Measurements from ENCODE around the gene DMAC2L.

DMAC2L gene

GRCh38 chr14:50348933-50349332 is 36.8 kb downstream of the DMAC2L start:
- no peak for DNase-seq
- Histone ChIP-seq H3K27ac (ENCODE audit: low read length) (no peak overlapping the region), H2AFZ (ENCODE audit: low read depth, low read length) (no peak overlapping the region), H3K9me3 (ENCODE audit: insufficient read depth, low read length, severe bottlenecking) (no peaks in the 10 kb centered on the region), H3K9ac (ENCODE audit: low read depth, low read length) (no peak overlapping the region), H3K4me2 (ENCODE audit: insufficient read depth, low read length) (no peak overlapping the region), H3K36me3 (ENCODE audit: insufficient read depth, low read length) (no peaks in the 10 kb centered on the region), H3K79me2 (ENCODE audit: insufficient read depth, low read length) (no peaks in the 10 kb centered on the region), H4K20me1 (ENCODE audit: insufficient read depth, low read length) (no peaks in the 10 kb centered on the region), H3K27me3 (ENCODE audit: insufficient read depth, low read length, poor library complexity) (no peaks in the 10 kb centered on the region), H3K4me3 (ENCODE audit: low read depth in 1 of 2, low read length in 2 of 2) (no peak overlapping the region), H3K4me1 (ENCODE audit: insufficient read depth, low read length) (no peaks in the 10 kb centered on the region)
- no peak for ATAC-seq (ENCODE audit: insufficient read depth, low read depth)
- TF ChIP-seq CTCF (IDR thresholded peaks at IDR 0.05; ENCODE audit: borderline replicate concordance, extremely low read depth, low read length, poor library complexity, severe bottlenecking) = no peak
- TF ChIP-seq EZH2 (IDR thresholded peaks at IDR 0.05; ENCODE audit: borderline replicate concordance, low read depth, low read length, severe bottlenecking) = no peak

DNA sequence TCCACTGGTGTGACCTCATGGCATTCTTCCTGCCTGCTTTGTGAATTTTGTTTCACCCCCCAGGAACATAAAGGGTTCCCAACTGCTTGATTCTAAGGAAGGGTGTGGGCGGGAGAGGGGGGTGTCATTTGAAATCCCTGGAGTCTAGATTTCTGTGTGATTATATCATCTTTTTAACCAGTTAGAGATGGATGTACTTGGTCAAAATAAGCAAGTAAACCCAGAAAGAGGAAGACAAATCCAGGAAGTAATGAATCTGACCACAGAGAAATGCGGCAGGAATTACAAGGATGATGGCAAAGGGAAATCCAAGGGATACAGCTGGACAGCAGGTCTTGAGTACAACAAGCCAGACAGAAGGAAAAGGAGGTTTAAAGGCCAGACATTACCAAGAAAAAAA is 38.9 kb downstream of the DMAC2L start:
- H4K20me1 ChIP-seq (ENCODE audit: insufficient read depth, low read length) = no peaks in the 10 kb centered on the region
- no peak overlapping the region for H3K4me3 ChIP-seq (ENCODE audit: low read depth in 1 of 2, low read length in 2 of 2)
- H3K79me2 ChIP-seq (ENCODE audit: insufficient read depth, low read length) = no peaks in the 10 kb centered on the region
- H3K27me3 ChIP-seq (ENCODE audit: insufficient read depth, low read length, poor library complexity) = no peaks in the 10 kb centered on the region
- no peak overlapping the region for H2AFZ ChIP-seq (ENCODE audit: low read depth, low read length)
- no peak for TF ChIP-seq EZH2 (IDR thresholded peaks at IDR 0.05; ENCODE audit: borderline replicate concordance, low read depth, low read length, severe bottlenecking)
- TF ChIP-seq CTCF (IDR thresholded peaks at IDR 0.05; ENCODE audit: borderline replicate concordance, extremely low read depth, low read length, poor library complexity, severe bottlenecking) = no peak
- H3K9ac ChIP-seq (ENCODE audit: low read depth, low read length) = no peak overlapping the region
- no peak for DNase-seq
- H3K4me1 ChIP-seq (ENCODE audit: insufficient read depth, low read length) = no peaks in the 10 kb centered on the region
- no peak overlapping the region for H3K4me2 ChIP-seq (ENCODE audit: insufficient read depth, low read length)
- no peak overlapping the region for H3K27ac ChIP-seq (ENCODE audit: low read length)
- H3K9me3 ChIP-seq (ENCODE audit: insufficient read depth, low read length, severe bottlenecking) = no peaks in the 10 kb centered on the region
- H3K36me3 ChIP-seq (ENCODE audit: insufficient read depth, low read length) = no peaks in the 10 kb centered on the region
- ATAC-seq (ENCODE audit: insufficient read depth, low read depth) = no peak

DNA sequence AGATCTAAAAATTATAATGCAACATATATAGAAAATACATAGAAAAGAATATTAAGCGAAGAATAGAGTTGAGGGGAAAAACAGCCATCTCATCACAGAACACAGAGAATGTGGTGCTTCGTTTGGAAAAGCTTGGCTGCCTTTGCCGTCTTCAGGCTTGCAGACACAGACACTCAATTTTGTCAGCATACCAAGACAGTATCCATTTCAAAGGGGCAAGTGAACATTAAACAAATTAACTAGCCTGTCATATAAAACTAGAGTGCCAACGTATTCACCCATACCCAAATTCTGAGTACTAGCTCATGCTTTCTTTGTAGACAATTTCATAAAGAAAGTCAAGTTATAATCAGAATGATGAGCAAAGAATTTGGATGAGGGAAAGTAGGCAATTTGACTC is 40.5 kb downstream of the DMAC2L start:
- TF ChIP-seq CTCF (IDR thresholded peaks at IDR 0.05; ENCODE audit: borderline replicate concordance, extremely low read depth, low read length, poor library complexity, severe bottlenecking) (no peak), EZH2 (IDR thresholded peaks at IDR 0.05; ENCODE audit: borderline replicate concordance, low read depth, low read length, severe bottlenecking) (no peak)
- no peaks in the 10 kb centered on the region for H4K20me1 ChIP-seq (ENCODE audit: insufficient read depth, low read length)
- no peak overlapping the region for H3K4me3 ChIP-seq (ENCODE audit: low read depth in 1 of 2, low read length in 2 of 2)
- no peaks in the 10 kb centered on the region for H3K4me1 ChIP-seq (ENCODE audit: insufficient read depth, low read length)
- no peaks in the 10 kb centered on the region for H3K79me2 ChIP-seq (ENCODE audit: insufficient read depth, low read length)
- no peak overlapping the region for H3K4me2 ChIP-seq (ENCODE audit: insufficient read depth, low read length)
- H3K9me3 ChIP-seq (ENCODE audit: insufficient read depth, low read length, severe bottlenecking) = no peaks in the 10 kb centered on the region
- no peak overlapping the region for H2AFZ ChIP-seq (ENCODE audit: low read depth, low read length)
- no peaks in the 10 kb centered on the region; the same call in 1 of the 2 replicates for H3K36me3 ChIP-seq (ENCODE audit: insufficient read depth, low read length)
- ATAC-seq (ENCODE audit: insufficient read depth, low read depth) = no peak
- no peak overlapping the region for H3K27ac ChIP-seq (ENCODE audit: low read length)
- no peaks in the 10 kb centered on the region for H3K27me3 ChIP-seq (ENCODE audit: insufficient read depth, low read length, poor library complexity)
- DNase-seq = no peak
- no peak overlapping the region for H3K9ac ChIP-seq (ENCODE audit: low read depth, low read length)

DNA sequence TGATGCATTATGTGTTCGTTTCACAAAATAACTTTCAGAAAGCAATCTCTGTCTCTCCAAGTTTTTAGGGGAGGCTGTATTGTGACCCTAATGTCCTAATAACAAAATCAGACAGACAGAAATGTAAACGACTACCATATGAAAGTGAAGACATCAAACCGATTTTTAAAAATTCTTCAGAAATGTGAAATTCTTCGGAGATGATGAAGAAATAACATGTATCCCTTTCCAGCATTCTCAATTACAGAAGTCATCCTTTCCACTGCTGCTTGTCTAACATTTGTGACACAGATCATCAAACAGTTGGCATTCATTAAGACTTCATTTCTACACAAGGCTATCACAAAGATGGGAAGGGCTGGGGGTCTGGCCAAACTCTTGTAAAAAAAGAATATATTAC is 41.0 kb downstream of the DMAC2L start:
- no peak overlapping the region for H2AFZ ChIP-seq (ENCODE audit: low read depth, low read length)
- no peak overlapping the region for H3K9ac ChIP-seq (ENCODE audit: low read depth, low read length)
- DNase-seq = no peak
- peaks cover 2% of the 10 kb centered on the region; the same call in 1 of the 2 replicates for H3K36me3 ChIP-seq (ENCODE audit: insufficient read depth, low read length)
- no peak for ATAC-seq (ENCODE audit: insufficient read depth, low read depth)
- no peak overlapping the region for H3K4me3 ChIP-seq (ENCODE audit: low read depth in 1 of 2, low read length in 2 of 2)
- TF ChIP-seq CTCF (IDR thresholded peaks at IDR 0.05; ENCODE audit: borderline replicate concordance, extremely low read depth, low read length, poor library complexity, severe bottlenecking) (no peak), EZH2 (IDR thresholded peaks at IDR 0.05; ENCODE audit: borderline replicate concordance, low read depth, low read length, severe bottlenecking) (no peak)
- no peaks in the 10 kb centered on the region for H3K4me1 ChIP-seq (ENCODE audit: insufficient read depth, low read length)
- no peaks in the 10 kb centered on the region for H3K27me3 ChIP-seq (ENCODE audit: insufficient read depth, low read length, poor library complexity)
- no peaks in the 10 kb centered on the region for H3K79me2 ChIP-seq (ENCODE audit: insufficient read depth, low read length)
- no peaks in the 10 kb centered on the region for H3K9me3 ChIP-seq (ENCODE audit: insufficient read depth, low read length, severe bottlenecking)
- H4K20me1 ChIP-seq (ENCODE audit: insufficient read depth, low read length) = no peaks in the 10 kb centered on the region
- no peak overlapping the region for H3K4me2 ChIP-seq (ENCODE audit: insufficient read depth, low read length)
- H3K27ac ChIP-seq (ENCODE audit: low read length) = no peak overlapping the region

Measured in DND-41 (cell line).